PC-9 (cell line): ENCODE measurements around the gene SORBS1. TPM values are rescaled to one million over a fixed set of nuclear protein-coding genes. Genes with fewer than 3 reads are reported as not detected.
A peak's percentile ranks its signal among the peaks of the same experiment; 100 is the strongest.

Experiments
- BruUV-seq: library from RNA; stranded (reverse); fragments of 400-500 nt; replicated peaks from 2 replicates; lab custom pipeline; 2021; lab: Mats Ljungman, UMichigan
- CTCF ChIA-PET: fragments of 300-600 bp; sonication (Branson Sonifier 250); formaldehyde crosslinking; loops from one replicate; lab custom pipeline; 2022; ENCODE audit warnings: antibody characterized with exemption; lab: Charles Lee
- POLR2A ChIA-PET: fragments of 300-600 bp; sonication (Branson Sonifier 250); formaldehyde crosslinking; loops from one replicate; lab custom pipeline; 2022; ENCODE audit warnings: antibody characterized with exemption; ENCODE audit not compliant: unreplicated experiment; lab: Charles Lee
- DNase-seq, 2 experiments: peaks; one replicate each; pipeline versions ENCODE4 v3.0.0 to v3.0.0-alpha.2; 2015 to 2022; ENCODE audit warnings: mixed read lengths in 1 of 2
- H2AFZ ChIP-seq: fragments of 200-600 bp; sonication (generic); 2 replicates; pipeline ENCODE4 v1.8.1; 2017; ENCODE audit warnings: antibody characterized with exemption
- H3F3A ChIP-seq: fragments of 200-600 bp; sonication (generic); 2 replicates; pipeline ENCODE4 v1.8.1; 2017; ENCODE audit warnings: antibody characterized with exemption, mild to moderate bottlenecking, low read depth; ENCODE audit not compliant: insufficient read depth
- H3K27ac ChIP-seq: fragments of 200-600 bp; sonication (generic); 2 replicates; pipeline ENCODE4 v1.6.1; 2016; ENCODE audit warnings: mixed run types
- H3K27me3 ChIP-seq: fragments of 200-600 bp; sonication (generic); 2 replicates; pipeline ENCODE4 v1.6.1; 2016; ENCODE audit warnings: low read depth, mixed run types; ENCODE audit not compliant: insufficient read depth
- H3K36me3 ChIP-seq: fragments of 200-600 bp; sonication (generic); 2 replicates; pipeline ENCODE4 v1.6.1; 2016; ENCODE audit warnings: low read depth, mixed run types
- H3K4me1 ChIP-seq: fragments of 200-600 bp; sonication (generic); replicated peaks from 2 replicates; pipeline ENCODE4 v1.6.1; 2016; ENCODE audit warnings: mixed run types; ENCODE audit not compliant: insufficient read depth
- H3K4me2 ChIP-seq: fragments of 200-600 bp; sonication (generic); 2 replicates; pipeline ENCODE4 v1.6.1; 2017; ENCODE audit warnings: mixed run types
- H3K4me3 ChIP-seq: fragments of 200-600 bp; sonication (generic); 2 replicates; pipeline ENCODE4 v1.6.1; 2016; ENCODE audit warnings: mixed run types
- H3K79me2 ChIP-seq: fragments of 200-600 bp; sonication (generic); 2 replicates; pipeline ENCODE4 v1.6.1; 2017; ENCODE audit warnings: low read depth, mixed run types
- H3K9me2 ChIP-seq: fragments of 200-600 bp; sonication (generic); 2 replicates; pipeline ENCODE4 v1.8.1; 2017; ENCODE audit warnings: mild to moderate bottlenecking; ENCODE audit not compliant: insufficient read depth
- H3K9me3 ChIP-seq: fragments of 200-600 bp; sonication (generic); 2 replicates; pipeline ENCODE4 v1.8.1; 2016; ENCODE audit warnings: low read depth; ENCODE audit not compliant: insufficient read depth
- H4K20me1 ChIP-seq: fragments of 200-600 bp; sonication (generic); 2 replicates; pipeline ENCODE4 v1.8.1; 2017; ENCODE audit not compliant: insufficient read depth
- CTCF ChIP-seq: fragments of 200-600 bp; sonication (generic); conservative IDR thresholded peaks from 2 replicates; pipeline ENCODE4 v1.6.1; 2017; ENCODE audit warnings: mixed run types, antibody characterized with exemption, mild to moderate bottlenecking, moderate library complexity
- EZH2 ChIP-seq: fragments of 200-600 bp; sonication (generic); IDR thresholded peaks from 2 replicates; pipeline ENCODE4 v1.8.0; 2017; ENCODE audit warnings: antibody characterized with exemption, low read depth
- intact Hi-C: fragments of 100-400 bp; cut with micrococcal nuclease; formaldehyde crosslinking; loops from one replicate; pipeline ENCODE4 v1.10.0; 2022; ENCODE audit not compliant: unreplicated experiment
- total RNA-seq: library from RNA; stranded (reverse); gene quantifications from 2 replicates; pipeline ENCODE4 v1.2.3, GENCODE V29; 2021

The SORBS1 gene
- total RNA-seq, 1 experiment from 2014 or later = 5.0 TPM

GRCh38 chr10:95447685-95448084 lies 113.5 kb downstream of the SORBS1 start:
- H3K9me2 ChIP-seq = no peaks in the 10 kb centered on the region
- H2AFZ ChIP-seq = no peak overlapping the region
- DNase-seq = no peak
- no peaks in the 10 kb centered on the region for H3K79me2 ChIP-seq
- no peaks in the 10 kb centered on the region for H3K9me3 ChIP-seq
- H3K4me2 ChIP-seq = no peak overlapping the region
- ChIA-PET CTCF (no interaction called here), POLR2A (interaction anchor here (0.6 kb wide), 1 partner anchor 73 kb away, joined by 4 read pairs; no protein-coding TSS in a partner anchor)
- no TSS peak for BruUV-seq
- H3K27ac ChIP-seq = no peak overlapping the region
- H3K4me3 ChIP-seq = no peak overlapping the region
- no peaks in the 10 kb centered on the region for H3F3A ChIP-seq
- intact Hi-C loops = no loop called here
- H3K4me1 ChIP-seq = peaks cover 8% of the 10 kb centered on the region; the same call in 1 of the 2 replicates
- H4K20me1 ChIP-seq = no peaks in the 10 kb centered on the region
- no peaks in the 10 kb centered on the region for H3K27me3 ChIP-seq
- no peak for TF ChIP-seq CTCF
- TF ChIP-seq EZH2 = no peak
- no peaks in the 10 kb centered on the region for H3K36me3 ChIP-seq

- H4K20me1 ChIP-seq = no peaks in the 10 kb centered on the region
- no peak overlapping the region for H3K4me2 ChIP-seq
- BruUV-seq = no TSS peak
- intact Hi-C loops = loop anchor here (2.0 kb wide), 1 partner anchor 71 kb away; no protein-coding TSS in a partner anchor
- no peaks in the 10 kb centered on the region for H3K9me3 ChIP-seq
- H3K4me3 ChIP-seq = no peak overlapping the region
- no peaks in the 10 kb centered on the region for H3K36me3 ChIP-seq
- H3K79me2 ChIP-seq = no peaks in the 10 kb centered on the region
- peak; percentile 38 to 64 for DNase-seq
- H3K4me1 ChIP-seq = peaks cover 8% of the 10 kb centered on the region; the same call in 1 of the 2 replicates
- H3K27me3 ChIP-seq = no peaks in the 10 kb centered on the region
- TF ChIP-seq CTCF (peak; percentile 79), EZH2 (no peak)
- ChIA-PET POLR2A (interaction anchor here (0.6 kb wide), 1 partner anchor 195 kb away, joined by 4 read pairs; no protein-coding TSS in a partner anchor), CTCF (interaction anchor here (0.6 to 1.0 kb wide), 3 partner anchors 15 to 784 kb away, joined by 3 to 9 read pairs (median 4); no protein-coding TSS in a partner anchor)
- H2AFZ ChIP-seq = no peak overlapping the region
- H3F3A ChIP-seq = no peaks in the 10 kb centered on the region
- no peaks in the 10 kb centered on the region for H3K9me2 ChIP-seq
- H3K27ac ChIP-seq = no peak overlapping the region
Observed at GRCh38 chr10:95445837-95446486, 115.2 kb downstream of the SORBS1 start.

- H3K79me2 ChIP-seq = no peaks in the 10 kb centered on the region
- no peaks in the 10 kb centered on the region for H3K9me3 ChIP-seq
- no peaks in the 10 kb centered on the region for H4K20me1 ChIP-seq
- no peak overlapping the region for H3K27ac ChIP-seq
- peaks cover 8% of the 10 kb centered on the region; the same call in 1 of the 2 replicates for H3K4me1 ChIP-seq
- H3K4me2 ChIP-seq = no peak overlapping the region
- H3K36me3 ChIP-seq = no peaks in the 10 kb centered on the region
- no peaks in the 10 kb centered on the region for H3F3A ChIP-seq
- no peak overlapping the region for H2AFZ ChIP-seq
- H3K27me3 ChIP-seq = no peaks in the 10 kb centered on the region
- H3K9me2 ChIP-seq = no peaks in the 10 kb centered on the region
- H3K4me3 ChIP-seq = no peak overlapping the region
- POLR2A ChIA-PET = interaction anchor here (0.6 kb wide), 1 partner anchor 196 kb away, joined by 4 read pairs; no protein-coding TSS in a partner anchor
- no peak for DNase-seq
- intact Hi-C loops = loop anchor here (2.0 kb wide), 1 partner anchor 71 kb away; no protein-coding TSS in a partner anchor
- TF ChIP-seq EZH2 = no peak
- TF ChIP-seq CTCF = no peak
- no TSS peak for BruUV-seq
- CTCF ChIA-PET = interaction anchor here (0.5 to 1.0 kb wide), 5 partner anchors 15 to 784 kb away, joined by 3 to 9 read pairs (median 3); no protein-coding TSS in a partner anchor
Observed at GRCh38 chr10:95445223-95445836, 115.8 kb downstream of the SORBS1 start.
